NB4 (cell line): ENCODE results near the gene TGM3.

ENCODE experiments used
- DNase-seq: peaks from one replicate; pipeline ENCODE4 v3.0.0; 2010; ENCODE audit warnings: low read depth
- H3K4me3 ChIP-seq: one replicate; pipeline ENCODE4 v1.5.1; 2011; ENCODE audit warnings: mild to moderate bottlenecking, low read depth, low read length, moderate library complexity
- CTCF ChIP-seq: IDR thresholded peaks from one replicate; pipeline ENCODE4 v1.5.1; 2012; ENCODE audit warnings: low read depth, low read length
- MAX ChIP-seq: IDR thresholded peaks from 2 replicates; pipeline ENCODE4 v1.6.1; 2011; ENCODE audit warnings: low read depth, low read length
- MYC ChIP-seq: IDR thresholded peaks from 2 replicates; pipeline ENCODE4 v1.6.1; 2011; ENCODE audit warnings: low read depth, low read length
- POLR2A ChIP-seq: IDR thresholded peaks from 2 replicates; pipeline ENCODE4 v1.6.1; 2011; ENCODE audit warnings: mild to moderate bottlenecking; ENCODE audit not compliant: insufficient read length; ENCODE audit errors: extremely low read depth

Gene TGM3

GRCh38 chr20:2253256-2253655 lies 42.5 kb upstream of the TGM3 start:
- no peak overlapping the region for H3K4me3 ChIP-seq
- no peak for DNase-seq
- no peak for TF ChIP-seq MYC
- no peak for TF ChIP-seq CTCF
- no peak for TF ChIP-seq MAX
- TF ChIP-seq POLR2A, result no peak

GRCh38 chr20:2254333-2254732 lies 41.5 kb upstream of the TGM3 start:
- H3K4me3 ChIP-seq, result no peak overlapping the region
- DNase-seq, result peak; percentile 23
- TF ChIP-seq CTCF (no peak), POLR2A (no peak), MAX (no peak), MYC (no peak)

- TF ChIP-seq MYC, result no peak
- no peak for TF ChIP-seq POLR2A
- no peak for TF ChIP-seq MAX
- TF ChIP-seq CTCF, result no peak
- H3K4me3 ChIP-seq, result no peak overlapping the region
- DNase-seq, result peak; percentile 23
Measured at GRCh38 chr20:2255926-2256531, 39.8 kb upstream of the TGM3 start.

GRCh38 chr20:2259731-2260130 lies 36.1 kb upstream of the TGM3 start:
- no peak overlapping the region for H3K4me3 ChIP-seq
- TF ChIP-seq MAX (no peak), MYC (no peak), POLR2A (no peak), CTCF (no peak)
- no peak for DNase-seq

GRCh38 chr20:2260250-2260649 lies 35.6 kb upstream of the TGM3 start:
- no peak for DNase-seq
- TF ChIP-seq POLR2A (no peak), MAX (no peak), CTCF (no peak), MYC (no peak)
- H3K4me3 ChIP-seq, result no peak overlapping the region

- H3K4me3 ChIP-seq, result no peak overlapping the region
- no peak for DNase-seq
Measured at GRCh38 chr20:2261046-2261485, 34.7 kb upstream of the TGM3 start.

More at GRCh38 chr20:2261046-2261485, 34.7 kb upstream of the TGM3 start:
- TF ChIP-seq MAX, result no peak
- TF ChIP-seq MYC, result no peak
- TF ChIP-seq POLR2A, result no peak
- no peak for TF ChIP-seq CTCF
